WI38 (cell line): ENCODE results near the gene VTI1A.
"Not testable (repeated sequence)": the region's sequence is repeated elsewhere in the genome, so short reads cannot be mapped to it uniquely, and the experiment has no call there.

Experiments
- H3K4me3 ChIP-seq: 2 replicates; pipeline ENCODE4 v1.5.1; 2011; ENCODE audit warnings: low read depth, mild to moderate bottlenecking, control low read depth, low read length
- CTCF ChIP-seq: IDR thresholded peaks from 2 replicates; pipeline ENCODE4 v1.5.1; 2012; ENCODE audit warnings: low read depth, mild to moderate bottlenecking, control low read depth, low read length

The VTI1A gene

GRCh38 chr10:112454910-112455779 lies 8.1 kb downstream of the VTI1A start:
- TF ChIP-seq CTCF: no peak

DNA sequence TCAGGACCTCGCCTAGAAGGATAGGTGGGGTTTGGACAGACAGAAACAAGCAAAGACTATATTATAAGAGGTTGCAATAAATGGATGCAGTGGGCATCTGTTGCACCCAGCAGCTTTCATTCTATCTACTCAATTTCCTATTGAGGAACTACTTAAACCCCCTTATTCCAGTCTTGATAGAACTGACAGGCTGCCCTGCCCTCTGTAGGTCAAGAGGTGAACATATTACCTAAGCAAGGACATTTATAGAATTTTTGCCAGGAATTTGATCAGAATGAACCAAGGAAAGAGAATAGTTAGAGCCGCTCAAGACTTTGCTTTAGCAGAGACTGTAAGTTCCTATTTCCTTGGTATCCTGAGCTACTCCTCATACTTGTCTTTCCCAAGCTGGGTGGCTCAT lies 9.5 kb downstream of the VTI1A start:
- TF ChIP-seq CTCF: no peak

More at GRCh38 chr10:112454910-112455779, 8.1 kb downstream of the VTI1A start:
- H3K4me3 ChIP-seq: no peak overlapping the region

GRCh38 chr10:112460366-112460765 lies 13.4 kb downstream of the VTI1A start:
- H3K4me3 ChIP-seq: no peak overlapping the region
- TF ChIP-seq CTCF: no peak

More for the DNA sequence above, 9.5 kb downstream of the VTI1A start:
- no peak overlapping the region for H3K4me3 ChIP-seq

- no peak for TF ChIP-seq CTCF
- H3K4me3 ChIP-seq: no peak overlapping the region
Observed at GRCh38 chr10:112461029-112461887, 14.2 kb downstream of the VTI1A start.

- H3K4me3 ChIP-seq: not testable (repeated sequence)
Observed at GRCh38 chr10:112464074-112464473, 17.1 kb downstream of the VTI1A start.

- no peak for TF ChIP-seq CTCF
Observed at GRCh38 chr10:112465299-112465883, 18.4 kb downstream of the VTI1A start.

GRCh38 chr10:112466802-112467201 lies 19.8 kb downstream of the VTI1A start:
- no peak for TF ChIP-seq CTCF
- no peak overlapping the region for H3K4me3 ChIP-seq

More at GRCh38 chr10:112465299-112465883, 18.4 kb downstream of the VTI1A start:
- H3K4me3 ChIP-seq: no peak overlapping the region
